HG03520 (cell line): ENCODE data around the gene LTB.

Experiments used
- ATAC-seq: cut with Tn5 transposase; IDR thresholded peaks from one replicate; pipeline ENCODE4 v1.9.1; 2021; ENCODE audit warnings: mild to moderate bottlenecking, moderate library complexity; ENCODE audit not compliant: unreplicated experiment

The LTB gene

GRCh38 chr6:31531771-31532643 lies 50.2 kb downstream of the LTB start:
- ATAC-seq, result no peak

GRCh38 chr6:31531162-31531561 lies 51.1 kb downstream of the LTB start:
- ATAC-seq, result no peak

GRCh38 chr6:31530659-31531058 lies 51.6 kb downstream of the LTB start:
- ATAC-seq, result no peak
